ENCODE results near the gene IRX2. TPM values are rescaled to one million over a fixed set of nuclear protein-coding genes. Genes with fewer than 3 reads are reported as not detected.

The IRX2 gene
- total RNA-seq, 4 donors from 2014 or later = 2.5 to 7.6 (median 5.5) TPM

DNA sequence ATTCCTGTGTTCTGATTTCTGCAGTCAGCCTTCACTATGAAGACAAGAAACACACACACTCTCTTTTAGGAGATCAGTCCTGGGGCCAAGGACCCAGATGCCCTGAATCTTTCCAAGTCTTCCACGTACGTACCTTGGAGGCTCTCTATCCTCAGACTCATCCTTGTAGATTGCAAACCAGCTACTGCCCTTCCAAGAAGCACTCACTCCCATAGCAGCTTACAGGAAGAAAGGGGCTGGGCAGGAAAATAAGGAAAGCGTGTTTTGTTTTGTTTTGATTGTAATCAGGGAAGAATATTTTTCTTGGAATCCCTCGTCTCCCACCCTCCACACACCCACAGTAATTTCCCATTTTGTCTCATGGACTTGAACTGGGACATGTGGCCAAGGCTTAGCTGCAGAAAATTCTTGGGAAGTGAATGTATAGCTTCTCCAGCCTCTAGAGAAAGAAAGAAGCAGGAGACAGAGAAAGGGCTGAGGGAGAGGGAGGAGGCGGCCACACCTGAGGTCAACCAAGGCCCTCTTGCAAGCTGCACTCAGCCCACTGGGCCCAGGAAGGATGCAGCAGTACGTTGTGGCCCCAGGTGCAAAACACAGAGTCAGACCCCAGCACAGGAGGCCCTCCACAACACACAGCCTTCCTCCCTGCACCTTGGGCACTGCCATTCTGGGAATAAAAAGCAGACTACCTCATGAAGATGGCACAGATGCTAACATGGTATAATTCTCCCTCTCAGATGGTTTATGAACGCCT, 29.9 kb downstream of the IRX2 start:
- intact Hi-C loops (cut with DNase I) = no loop called here
- WGBS, 2 donors = 73 to 75% methylated on average over 7 of the region's 7 CpGs
- no peak overlapping the region for H3K4me3 ChIP-seq (replicated peaks in 1 of 3)
- no peaks in the 10 kb centered on the region for H3K4me1 ChIP-seq
- no peaks in the 10 kb centered on the region for H3K36me3 ChIP-seq
- no peak for DNase-seq
- no peak for TF ChIP-seq POLR2A (IDR thresholded peaks at IDR 0.05)
- TF ChIP-seq, protein P1, sequence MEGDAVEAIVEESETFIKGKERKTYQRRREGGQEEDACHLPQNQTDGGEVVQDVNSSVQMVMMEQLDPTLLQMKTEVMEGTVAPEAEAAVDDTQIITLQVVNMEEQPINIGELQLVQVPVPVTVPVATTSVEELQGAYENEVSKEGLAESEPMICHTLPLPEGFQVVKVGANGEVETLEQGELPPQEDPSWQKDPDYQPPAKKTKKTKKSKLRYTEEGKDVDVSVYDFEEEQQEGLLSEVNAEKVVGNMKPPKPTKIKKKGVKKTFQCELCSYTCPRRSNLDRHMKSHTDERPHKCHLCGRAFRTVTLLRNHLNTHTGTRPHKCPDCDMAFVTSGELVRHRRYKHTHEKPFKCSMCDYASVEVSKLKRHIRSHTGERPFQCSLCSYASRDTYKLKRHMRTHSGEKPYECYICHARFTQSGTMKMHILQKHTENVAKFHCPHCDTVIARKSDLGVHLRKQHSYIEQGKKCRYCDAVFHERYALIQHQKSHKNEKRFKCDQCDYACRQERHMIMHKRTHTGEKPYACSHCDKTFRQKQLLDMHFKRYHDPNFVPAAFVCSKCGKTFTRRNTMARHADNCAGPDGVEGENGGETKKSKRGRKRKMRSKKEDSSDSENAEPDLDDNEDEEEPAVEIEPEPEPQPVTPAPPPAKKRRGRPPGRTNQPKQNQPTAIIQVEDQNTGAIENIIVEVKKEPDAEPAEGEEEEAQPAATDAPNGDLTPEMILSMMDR (IDR thresholded peaks at IDR 0.05) = no peak
- no peak overlapping the region for H3K27ac ChIP-seq
- no peaks in the 10 kb centered on the region for H3K9me3 ChIP-seq
- H3K27me3 ChIP-seq = no peaks in the 10 kb centered on the region

DNA sequence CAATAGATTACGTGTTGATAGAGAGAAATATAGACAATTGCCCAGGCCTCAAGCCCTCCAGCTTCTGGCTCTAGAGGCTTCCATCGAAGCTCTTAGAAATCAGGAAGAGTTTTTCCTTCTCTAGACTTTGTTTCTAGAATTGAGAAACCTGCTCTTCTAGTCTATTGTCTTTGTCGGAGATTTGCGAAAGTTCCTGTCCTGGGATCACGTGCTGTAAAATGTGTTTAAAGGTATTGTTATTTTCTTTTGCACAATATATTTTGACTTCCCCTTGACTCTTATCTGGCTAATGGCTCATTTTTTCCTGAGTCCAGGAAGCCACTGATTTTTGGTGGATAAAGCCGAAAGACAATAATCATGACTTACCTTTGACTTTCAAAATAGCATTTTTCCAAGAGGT, 32.1 kb downstream of the IRX2 start:
- Histone ChIP-seq H3K27ac (no peak overlapping the region), H3K36me3 (no peaks in the 10 kb centered on the region), H3K4me3 (replicated peaks in 1 of 3) (no peak overlapping the region), H3K4me1 (no peaks in the 10 kb centered on the region), H3K9me3 (no peaks in the 10 kb centered on the region), H3K27me3 (no peaks in the 10 kb centered on the region)
- intact Hi-C loops (cut with DNase I) = no loop called here
- TF ChIP-seq, protein P1 (IDR thresholded peaks at IDR 0.05) = no peak
- TF ChIP-seq POLR2A (IDR thresholded peaks at IDR 0.05) = no peak
- 82 to 83% methylated on average over 6 of the region's 6 CpGs for WGBS, 2 donors
- DNase-seq = no peak

DNA sequence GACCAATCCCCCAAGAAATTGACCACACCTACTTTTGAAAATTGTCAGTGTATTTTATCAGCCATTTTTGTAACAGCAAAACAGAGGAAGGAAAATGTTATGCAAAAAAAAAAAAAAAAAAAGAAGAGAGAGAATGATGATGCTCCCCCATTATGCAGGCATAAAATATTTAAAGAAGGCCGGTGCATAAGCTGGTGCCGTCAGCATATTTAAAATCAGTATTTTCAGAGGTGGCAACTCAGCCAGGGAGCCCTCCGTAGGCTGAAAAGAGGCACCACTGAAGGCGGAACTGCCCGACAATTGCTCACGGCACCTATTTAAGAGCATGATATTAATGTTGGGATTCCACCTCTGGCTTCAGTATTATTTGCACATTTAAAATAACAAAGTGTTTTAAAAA, 33.4 kb downstream of the IRX2 start:
- no peak overlapping the region for H3K27ac ChIP-seq
- TF ChIP-seq, protein P1 (IDR thresholded peaks at IDR 0.05) = no peak
- no peak for TF ChIP-seq POLR2A (IDR thresholded peaks at IDR 0.05)
- DNase-seq = no peak
- intact Hi-C loops (cut with DNase I) = no loop called here
- H3K4me1 ChIP-seq = no peaks in the 10 kb centered on the region
- no peak overlapping the region for H3K4me3 ChIP-seq (replicated peaks in 1 of 3)
- H3K27me3 ChIP-seq = no peaks in the 10 kb centered on the region
- H3K9me3 ChIP-seq = no peaks in the 10 kb centered on the region
- H3K36me3 ChIP-seq = no peaks in the 10 kb centered on the region
- 85% methylated on average over 6 of the region's 6 CpGs for WGBS, 2 donors

DNA sequence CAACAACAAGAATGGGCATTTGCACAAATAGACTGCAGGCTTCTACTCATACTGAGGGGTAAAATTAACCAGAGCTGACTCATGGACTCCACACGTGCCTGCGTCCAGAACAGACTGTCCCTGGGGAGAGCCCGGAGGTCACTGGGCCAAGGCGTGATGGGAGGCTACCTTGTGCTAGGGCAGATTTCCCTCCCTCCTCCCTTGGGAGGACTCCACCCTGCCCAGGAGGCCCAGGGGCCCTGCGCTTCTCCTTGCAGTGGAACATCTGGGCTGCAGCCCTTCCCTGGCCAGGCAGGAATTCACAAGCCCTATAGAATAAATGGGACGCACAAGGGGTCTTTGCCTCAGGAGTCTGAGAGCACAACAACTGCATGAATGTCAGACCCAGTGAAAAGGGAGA, 35.6 kb downstream of the IRX2 start:
- no peak overlapping the region for H3K27ac ChIP-seq
- no peaks in the 10 kb centered on the region for H3K9me3 ChIP-seq
- no peaks in the 10 kb centered on the region for H3K36me3 ChIP-seq
- no peak for DNase-seq
- H3K4me1 ChIP-seq = no peaks in the 10 kb centered on the region
- intact Hi-C loops (cut with DNase I) = no loop called here
- no peak overlapping the region for H3K4me3 ChIP-seq (replicated peaks in 1 of 3)
- 67 to 80% methylated on average over 2 to 6 of the region's 6 CpGs for WGBS, 2 donors
- H3K27me3 ChIP-seq = no peaks in the 10 kb centered on the region
- no peak for TF ChIP-seq POLR2A (IDR thresholded peaks at IDR 0.05)
- TF ChIP-seq, protein P1 (IDR thresholded peaks at IDR 0.05) = no peak

DNA sequence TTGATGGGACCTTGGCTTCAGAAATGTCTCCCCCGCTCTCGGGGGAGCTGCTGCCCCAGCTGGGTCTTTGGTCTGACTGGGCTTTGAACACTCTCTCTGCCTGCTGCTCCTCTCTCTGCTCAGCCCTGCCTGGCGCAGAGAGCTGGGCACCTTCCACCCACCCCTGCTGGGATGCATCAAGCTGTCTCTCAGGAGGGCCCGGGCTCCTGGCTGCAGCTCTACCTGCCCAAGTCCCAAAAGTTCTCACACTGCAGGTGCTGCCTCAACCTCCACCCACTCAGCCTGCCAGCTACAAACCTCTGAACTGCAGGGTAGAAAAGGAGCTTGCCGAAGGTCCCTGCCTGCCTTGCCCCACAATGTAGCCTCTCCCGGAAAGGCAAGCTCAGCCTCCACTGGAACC, 36.7 kb downstream of the IRX2 start:
- H3K27me3 ChIP-seq = no peaks in the 10 kb centered on the region
- no peak for TF ChIP-seq POLR2A (IDR thresholded peaks at IDR 0.05)
- intact Hi-C loops (cut with DNase I) = no loop called here
- no peaks in the 10 kb centered on the region for H3K9me3 ChIP-seq
- no peak for DNase-seq
- H3K4me1 ChIP-seq = no peaks in the 10 kb centered on the region
- WGBS, 2 donors = 85 to 88% methylated on average over 2 to 3 of the region's 6 CpGs
- no peaks in the 10 kb centered on the region for H3K36me3 ChIP-seq
- H3K4me3 ChIP-seq (replicated peaks in 1 of 3) = no peak overlapping the region
- H3K27ac ChIP-seq = no peak overlapping the region
